Measurements from ENCODE around the gene KYNU.
"Not testable (repeated sequence)": the region's sequence is repeated elsewhere in the genome, so short reads cannot be mapped to it uniquely, and the experiment has no call there.

The KYNU gene

DNA sequence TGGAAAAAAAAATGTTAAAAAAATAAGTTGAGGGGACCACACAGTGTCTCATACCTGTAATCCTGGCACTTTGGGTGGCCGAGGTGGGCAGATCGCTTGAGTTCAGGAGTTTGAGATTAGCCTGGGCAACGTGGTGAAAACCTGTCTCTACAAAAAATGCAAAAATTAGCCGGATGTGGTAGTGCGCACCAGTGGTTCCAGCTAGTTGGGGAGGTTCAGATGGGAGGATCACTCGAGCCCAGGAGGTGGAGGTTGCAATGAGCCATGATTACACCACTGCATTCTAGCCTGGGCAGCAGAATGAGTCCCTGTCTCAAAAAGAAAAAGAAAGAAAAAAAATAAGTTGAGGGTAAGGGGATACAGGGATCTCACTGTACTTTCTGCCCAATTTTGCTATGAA is 6.1 kb upstream of the KYNU start:
- no peak for DNase-seq (ENCODE audit: low spot score)

DNA sequence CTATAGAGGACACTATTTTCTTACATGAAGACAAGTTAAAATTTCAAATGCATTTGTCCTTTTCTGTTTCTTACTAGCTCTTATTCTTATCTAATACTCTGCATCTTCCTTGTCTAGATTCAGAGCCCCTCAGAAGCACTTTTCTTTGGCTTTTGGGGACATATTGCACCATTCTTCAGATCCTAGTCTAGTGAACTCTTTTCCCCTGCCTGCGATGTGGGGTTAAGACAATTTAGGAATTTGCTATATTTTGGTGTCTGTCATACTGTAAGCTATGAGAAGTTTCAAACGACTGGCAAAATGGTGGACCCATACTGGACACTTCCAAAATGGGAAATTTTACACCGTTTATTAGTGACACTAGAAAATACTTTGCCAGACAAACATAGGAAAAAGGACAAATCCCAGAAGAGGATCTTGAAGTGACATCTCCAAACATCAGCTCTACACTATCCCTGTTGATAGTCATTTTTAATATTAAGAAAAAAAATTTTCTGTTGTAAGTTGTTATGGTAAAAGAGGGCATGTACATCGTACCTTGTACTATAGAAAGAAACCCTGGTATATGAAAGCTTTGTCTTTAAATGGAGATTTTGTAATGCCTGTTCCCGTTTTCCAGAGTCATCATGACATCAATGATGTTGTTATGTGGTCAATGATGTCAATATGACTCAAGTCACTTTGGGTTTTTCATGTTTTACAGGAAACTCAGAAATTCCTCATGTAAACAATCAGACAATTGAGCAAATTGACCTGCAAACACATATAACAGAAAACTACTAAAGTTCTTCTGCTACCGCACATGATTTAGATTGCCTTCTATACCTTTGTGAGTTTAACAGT is 4.4 kb upstream of the KYNU start:
- DNase-seq (ENCODE audit: low spot score), result peak; percentile 10

DNA sequence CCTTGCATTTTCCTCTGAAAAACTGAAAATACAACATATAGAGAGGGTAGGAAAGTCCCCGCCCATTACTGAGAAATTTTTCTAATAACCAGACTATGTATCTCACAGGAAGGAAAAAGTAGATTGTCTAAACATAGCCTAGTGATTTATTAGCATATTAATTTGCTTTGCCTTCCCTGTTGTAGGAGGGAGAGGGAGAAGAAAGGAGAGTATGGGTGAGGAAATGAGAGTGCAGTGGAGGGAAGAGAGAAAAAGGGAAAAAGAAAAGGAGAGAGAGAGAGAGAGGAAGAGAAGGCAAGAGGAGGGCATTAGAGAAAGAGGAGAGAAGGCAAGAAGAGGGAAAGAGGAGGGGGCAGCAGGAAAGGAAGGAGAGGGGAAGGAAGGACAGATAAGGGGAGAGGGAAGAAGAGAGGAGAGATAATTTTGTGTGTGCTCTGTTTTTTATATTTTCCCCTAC is 3.6 kb upstream of the KYNU start:
- no peak for DNase-seq (ENCODE audit: low spot score)

DNA sequence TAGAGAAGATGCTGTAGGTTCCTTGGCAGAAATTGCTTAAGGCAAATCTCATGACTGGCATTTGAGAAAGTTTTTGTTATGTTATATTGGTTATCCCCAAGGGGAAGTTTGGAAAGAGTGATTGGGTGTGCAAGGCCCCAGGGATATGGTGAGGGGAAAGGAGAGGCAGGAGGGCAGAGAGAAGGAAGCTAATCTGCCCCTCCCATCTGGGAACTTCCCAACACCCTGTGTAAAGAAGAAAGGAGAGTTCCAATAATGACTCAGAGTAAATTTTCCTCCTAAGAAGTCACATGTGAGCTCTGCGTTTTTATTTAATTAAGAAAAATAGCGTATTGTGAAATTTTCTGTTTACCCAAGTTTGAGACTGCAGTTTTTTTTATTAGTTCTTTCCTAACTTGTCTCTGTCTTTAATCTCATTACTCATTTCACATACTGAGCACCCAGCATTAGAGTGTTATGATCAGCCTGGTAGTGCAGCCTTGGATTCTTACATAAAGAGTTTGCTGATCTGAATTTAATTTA is 3.1 kb upstream of the KYNU start:
- peak; percentile 57 for DNase-seq (ENCODE audit: low spot score)

DNA sequence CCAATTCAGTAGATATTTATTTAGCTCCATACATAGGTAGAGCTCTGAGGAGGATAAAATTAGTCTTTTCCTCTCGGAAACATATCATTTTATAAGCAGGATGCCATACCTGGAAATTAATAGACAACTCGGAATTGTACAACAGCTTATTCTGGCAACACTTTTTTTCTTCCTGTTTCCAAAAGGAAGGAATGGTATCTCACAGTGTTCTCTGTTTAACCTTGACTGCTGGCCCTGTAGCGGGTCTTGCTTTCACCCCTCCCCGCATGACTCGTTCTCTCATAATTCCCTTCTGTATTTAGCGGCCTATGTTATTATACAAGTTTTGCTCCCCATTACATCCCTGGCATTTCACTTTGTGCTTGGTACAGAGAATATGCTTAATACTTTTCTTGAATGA is 2.5 kb upstream of the KYNU start:
- no peak for DNase-seq (ENCODE audit: low spot score)

DNA sequence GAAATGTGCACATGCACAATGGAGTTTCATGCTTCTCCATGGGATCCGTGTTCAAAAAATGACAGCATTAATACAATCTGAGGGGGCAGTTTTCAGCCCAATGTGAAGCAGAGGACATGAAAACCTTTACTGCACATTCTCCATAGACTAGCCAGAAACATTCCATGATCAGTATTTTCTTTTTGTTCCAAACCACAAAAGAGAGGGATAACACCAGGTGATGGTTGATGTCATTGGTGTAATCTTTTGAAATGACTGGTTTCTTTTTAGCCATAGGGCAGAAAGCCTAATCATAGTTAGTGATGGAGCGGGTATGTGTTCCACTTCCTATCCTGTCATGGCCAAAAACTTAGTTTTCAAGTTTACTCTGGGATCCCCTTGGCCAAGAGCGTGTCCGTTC is 1.8 kb upstream of the KYNU start:
- DNase-seq (ENCODE audit: low spot score), result no peak

DNA sequence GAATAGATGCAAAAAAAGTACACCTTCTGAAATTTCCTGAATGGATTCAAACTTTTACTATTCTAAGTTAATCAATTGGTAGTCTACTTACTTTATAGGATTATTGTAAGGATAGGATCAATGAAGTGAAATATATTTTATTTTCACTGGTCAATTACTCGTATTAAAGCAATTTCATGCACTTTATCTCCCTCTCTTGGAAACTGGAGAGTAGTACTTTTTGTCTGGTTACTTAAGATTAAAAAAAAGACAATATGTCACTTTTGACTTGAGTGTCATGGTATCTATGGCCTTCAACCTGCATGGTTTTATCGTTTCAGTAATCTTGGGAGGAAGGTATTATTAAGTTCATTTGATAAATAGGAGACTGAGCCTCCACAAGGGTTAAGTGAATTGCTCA is 1.0 kb upstream of the KYNU start:
- no peak for DNase-seq (ENCODE audit: low spot score)

DNA sequence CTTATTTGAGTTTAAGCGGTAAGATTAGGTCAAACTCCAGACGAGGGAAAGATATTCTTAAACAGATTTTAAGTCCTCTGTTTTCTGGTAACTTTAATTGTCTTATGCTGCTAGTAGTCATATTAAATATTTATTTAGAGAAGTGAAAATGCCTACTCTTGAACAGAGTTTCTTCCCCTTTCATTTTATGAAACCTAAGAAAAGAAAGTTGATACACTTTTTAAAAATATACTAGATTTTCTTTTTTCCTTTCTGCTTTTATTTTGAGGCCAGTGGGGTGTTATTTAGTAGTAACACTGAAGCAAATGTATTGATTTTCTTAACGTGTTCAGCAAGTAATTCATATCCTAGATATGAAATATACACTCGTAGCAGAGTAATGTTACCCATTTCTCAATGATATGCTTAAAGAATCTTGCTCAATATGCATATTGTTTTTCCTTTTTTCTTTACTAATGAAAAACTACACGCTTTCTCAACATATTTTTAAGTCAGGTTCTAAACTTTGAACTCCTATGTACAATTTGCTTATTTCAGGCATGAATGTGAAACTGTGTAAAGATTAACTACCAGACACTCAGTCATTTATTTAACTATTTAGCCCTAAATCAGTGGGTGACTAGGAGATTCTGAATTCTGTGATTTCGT is 691 bp downstream of the KYNU start:
- no peak for DNase-seq (ENCODE audit: low spot score)

DNA sequence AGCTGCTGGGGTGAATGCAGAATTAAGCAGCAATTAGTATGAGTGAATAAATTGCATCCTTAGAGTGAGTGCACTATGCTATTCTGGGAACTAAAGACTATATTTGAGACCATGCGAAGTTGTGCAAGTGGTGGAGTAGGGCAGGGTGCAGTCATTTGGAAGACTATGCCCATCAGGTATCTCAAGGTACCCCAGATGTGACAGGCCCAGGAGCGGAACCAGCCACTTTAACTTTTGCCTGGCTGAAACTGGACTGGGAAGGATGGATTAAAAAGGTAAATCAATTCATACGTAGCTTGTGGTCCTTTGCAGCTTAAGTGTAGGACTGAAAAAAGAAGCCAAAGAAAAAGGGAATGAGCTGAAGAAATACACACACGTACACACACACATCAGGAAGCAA is 1.7 kb downstream of the KYNU start:
- DNase-seq (ENCODE audit: low spot score), result no peak

DNA sequence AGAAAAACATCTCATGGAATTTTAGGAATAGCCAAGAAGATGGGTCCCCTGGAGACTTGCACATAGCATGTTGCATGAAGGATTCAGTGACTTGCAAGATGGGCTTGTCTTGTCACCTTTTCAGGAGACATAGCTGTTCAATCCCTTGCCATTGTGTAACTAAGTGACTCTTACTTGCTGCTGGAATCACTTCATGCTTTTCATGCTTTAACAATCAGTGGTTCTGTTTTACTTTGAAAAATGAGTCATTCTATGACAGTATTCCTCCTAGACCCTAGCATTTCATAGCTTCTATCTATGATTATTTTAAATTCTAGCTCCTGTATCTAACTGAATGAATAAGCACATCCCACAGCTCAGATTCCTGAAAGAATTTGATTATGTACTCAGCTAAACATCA is 2.8 kb downstream of the KYNU start:
- peak; percentile 26 for DNase-seq (ENCODE audit: low spot score)

DNA sequence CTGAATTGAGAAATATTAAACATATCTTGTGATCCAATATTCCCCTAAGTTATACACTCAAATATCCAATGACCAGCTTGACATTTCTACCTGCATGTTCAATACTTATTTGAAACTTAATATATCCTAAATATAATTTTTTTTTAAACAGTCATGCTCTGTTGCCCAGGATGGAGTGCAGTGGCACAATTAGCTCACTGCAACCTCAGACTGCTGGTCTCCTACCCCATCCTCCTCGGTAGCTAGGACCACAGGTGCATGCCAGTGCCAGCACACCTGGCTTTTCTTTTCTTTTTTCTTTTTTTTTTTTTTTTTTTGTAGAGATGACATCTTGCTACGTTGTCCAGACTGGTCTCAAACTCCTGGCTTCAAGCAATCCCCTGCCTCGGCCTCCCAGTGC is 4.2 kb downstream of the KYNU start:
- DNase-seq (ENCODE audit: low spot score), result no peak

DNA sequence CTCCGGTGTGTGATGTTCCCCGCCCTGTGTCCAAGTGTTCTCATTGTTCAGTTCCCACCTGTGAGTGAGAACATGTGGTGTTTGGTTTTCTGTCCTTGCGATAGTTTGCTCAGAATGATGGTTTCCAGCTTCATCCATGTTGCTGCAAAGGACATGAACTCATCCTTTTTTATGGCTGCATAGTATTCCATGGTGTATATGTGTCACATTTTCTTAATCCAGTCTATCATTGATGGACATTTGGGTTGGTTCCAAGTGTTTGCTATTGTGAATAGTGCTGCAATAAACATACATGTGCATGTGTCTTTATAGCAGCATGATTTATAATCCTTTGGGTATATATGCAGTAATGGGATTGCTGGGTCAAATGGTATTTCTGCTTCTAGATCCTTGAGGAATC is 5.0 kb downstream of the KYNU start:
- DNase-seq (ENCODE audit: low spot score), result not testable (repeated sequence)

DNA sequence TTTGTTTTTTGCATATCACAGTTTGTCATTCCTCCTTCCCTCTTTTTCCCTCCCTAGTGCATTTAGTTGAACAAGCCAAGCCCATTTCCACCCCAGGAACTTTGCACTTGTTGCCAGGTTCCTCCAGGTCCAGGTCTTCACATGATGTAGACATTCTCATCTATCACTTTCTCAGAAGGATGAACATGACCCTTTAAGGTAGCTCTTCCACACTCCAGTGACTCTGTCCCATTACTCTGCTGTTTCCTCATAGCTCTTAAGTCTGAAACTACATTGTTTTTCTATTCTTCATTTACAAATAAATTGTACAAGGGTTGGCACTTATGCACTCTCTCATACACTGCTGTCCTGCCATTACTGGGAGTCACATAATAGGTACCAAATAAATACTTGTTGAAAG is 6.1 kb downstream of the KYNU start:
- DNase-seq (ENCODE audit: low spot score), result no peak

DNA sequence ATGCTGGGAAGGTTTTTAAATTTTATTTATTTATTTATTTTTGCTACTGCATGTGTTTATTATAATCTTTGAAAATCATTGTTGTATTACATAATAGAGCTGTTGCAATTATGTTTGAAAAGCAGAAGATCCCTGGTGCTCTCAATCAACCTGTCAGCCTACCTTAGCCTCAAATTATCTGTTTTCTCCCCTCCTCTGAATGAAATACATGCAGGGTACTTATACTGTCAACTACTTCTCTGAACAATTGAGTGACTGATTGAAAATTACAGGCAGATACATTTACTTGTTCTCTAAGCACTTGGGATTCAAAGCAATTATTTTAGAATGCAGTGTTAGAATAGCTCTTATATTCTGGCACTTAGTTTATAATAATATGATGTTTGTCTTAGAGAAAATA is 8.1 kb downstream of the KYNU start:
- DNase-seq (ENCODE audit: low spot score), result no peak

DNA sequence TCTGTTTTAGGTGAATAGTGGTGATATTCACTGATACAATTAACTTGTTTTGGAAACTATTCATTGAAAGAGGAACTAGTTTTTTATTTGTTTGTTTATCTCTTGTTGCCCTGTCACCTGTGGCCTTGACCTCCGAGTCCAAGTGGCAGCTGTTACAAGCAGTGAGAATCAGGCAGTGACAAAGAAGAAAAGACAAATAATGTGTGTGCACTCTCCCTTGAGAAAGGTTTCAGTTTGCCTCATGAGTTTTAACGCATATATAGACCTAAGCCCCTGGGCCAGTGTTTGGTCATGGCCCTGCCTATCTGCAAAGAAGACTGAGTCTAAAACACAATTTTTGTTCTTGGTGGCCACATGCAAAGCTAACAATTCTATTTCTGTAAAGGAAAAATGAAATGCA is 15.3 kb downstream of the KYNU start:
- DNase-seq (ENCODE audit: low spot score), result no peak

DNA sequence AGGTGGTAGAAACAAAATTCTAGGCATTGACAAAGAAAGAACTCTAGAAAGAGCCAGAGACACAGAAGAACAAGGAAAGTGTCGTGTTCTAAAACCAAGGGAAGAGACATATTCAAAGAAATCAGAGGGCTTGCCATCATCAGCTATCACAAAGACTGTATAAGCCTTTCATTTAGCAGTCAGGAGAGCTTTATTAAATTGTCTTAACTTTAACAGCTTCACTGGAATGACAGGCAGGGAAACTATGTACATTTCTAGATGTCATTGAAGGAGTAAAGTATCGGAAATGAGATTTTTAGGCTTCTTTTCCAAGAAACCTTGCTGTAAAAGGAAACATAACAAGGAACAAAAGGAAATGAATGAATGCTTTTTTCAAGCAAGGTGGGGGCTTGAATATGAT is 15.8 kb downstream of the KYNU start:
- no peak for DNase-seq (ENCODE audit: low spot score)

DNA sequence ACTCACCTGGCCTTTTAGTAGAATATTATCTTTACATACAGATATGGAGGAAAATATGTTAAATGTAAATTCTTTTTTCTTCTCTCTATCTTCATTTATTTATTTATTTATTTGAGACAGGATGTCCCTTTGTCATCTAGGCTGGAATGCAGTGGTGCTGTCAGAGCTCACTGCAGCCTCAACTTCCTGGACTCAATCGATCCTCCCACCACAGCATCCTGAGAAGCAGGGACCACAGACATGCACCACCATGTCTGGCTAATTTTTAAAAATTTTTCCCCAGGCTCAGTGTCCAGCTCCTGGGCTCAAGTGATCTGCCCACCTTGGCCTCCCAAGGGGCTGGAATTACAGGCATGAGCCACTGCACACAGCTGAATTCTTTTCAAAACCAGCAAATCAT is 20.3 kb downstream of the KYNU start:
- DNase-seq (ENCODE audit: low spot score), result no peak

DNA sequence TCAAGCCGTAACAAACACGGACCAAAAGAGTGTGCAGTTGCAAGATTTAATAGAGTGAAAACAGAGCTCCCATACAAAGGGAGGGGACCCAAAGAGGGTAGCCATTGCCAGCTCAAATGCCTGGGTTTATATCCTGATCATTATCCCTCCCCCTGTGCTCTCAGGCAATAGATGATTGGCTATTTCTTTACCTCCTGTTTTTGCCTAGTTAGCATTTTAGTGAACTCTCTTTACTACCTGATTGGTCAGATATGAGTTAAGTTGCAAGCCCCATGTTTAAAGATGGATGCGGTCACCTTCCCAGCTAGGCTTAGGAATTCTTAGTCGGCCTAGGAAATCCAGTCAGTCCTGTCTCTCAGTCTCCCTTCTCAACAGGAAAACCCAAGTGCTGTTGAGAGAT is 22.9 kb downstream of the KYNU start:
- not testable (repeated sequence) for DNase-seq (ENCODE audit: low spot score)

DNA sequence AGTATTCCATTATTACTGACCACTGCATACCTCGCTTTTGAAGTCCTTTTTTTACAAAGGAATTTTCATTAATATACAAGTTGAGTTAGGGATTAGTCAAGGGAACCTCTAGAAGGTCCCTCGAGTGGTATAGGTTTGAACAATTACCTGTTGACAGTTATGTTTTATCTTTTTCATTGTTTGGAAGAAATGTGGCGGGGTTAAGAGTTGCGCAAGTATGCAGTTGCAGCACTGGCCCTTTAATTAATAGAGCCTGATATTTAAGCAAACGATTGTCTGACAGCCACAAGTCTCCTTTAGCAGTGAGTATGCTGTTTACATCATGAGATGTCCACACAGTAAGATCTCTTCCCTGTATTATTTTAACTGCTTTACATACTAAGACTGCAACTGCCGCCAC is 24.3 kb downstream of the KYNU start:
- DNase-seq (ENCODE audit: low spot score), result no peak

DNA sequence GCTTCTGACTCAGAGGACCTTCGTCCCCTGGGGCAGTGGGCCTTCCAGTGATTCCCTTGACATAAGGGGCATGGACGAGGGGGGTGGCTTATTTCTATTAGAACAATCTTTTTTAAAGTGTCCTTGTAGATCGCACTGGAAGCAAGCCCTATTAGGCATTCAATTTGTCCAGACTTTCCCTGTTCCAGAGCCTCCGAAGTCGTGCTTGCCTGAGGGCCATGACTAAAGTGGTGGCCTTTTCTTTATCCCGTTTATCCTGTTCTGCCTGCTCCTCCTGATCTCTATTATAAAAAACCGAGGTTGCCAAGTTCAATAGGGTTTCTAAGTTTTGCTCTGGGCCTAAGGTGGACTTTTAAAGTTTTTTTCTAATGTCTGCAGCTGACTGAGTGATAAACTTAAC is 26.3 kb downstream of the KYNU start:
- not testable (repeated sequence) for DNase-seq (ENCODE audit: low spot score)

DNA sequence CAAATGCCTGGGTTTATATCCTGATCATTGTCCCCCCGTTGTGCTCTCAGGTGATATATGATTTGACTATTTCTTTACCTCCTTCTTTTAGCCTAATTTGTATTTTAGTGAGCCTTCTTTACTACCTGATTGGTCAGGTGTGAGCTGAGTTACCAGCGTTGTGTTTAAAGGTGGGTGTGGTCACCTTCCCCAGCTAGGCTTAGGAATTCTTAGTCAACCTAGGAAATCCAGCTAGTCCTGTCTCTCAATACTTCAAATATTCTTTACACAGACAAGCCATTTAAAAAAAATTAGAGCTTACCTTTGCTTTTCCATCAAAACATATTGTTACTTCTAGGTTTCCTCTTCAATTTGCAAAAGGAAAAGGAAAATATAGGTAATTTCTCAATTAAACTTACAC is 30.2 kb downstream of the KYNU start:
- no peak for DNase-seq (ENCODE audit: low spot score)

DNA sequence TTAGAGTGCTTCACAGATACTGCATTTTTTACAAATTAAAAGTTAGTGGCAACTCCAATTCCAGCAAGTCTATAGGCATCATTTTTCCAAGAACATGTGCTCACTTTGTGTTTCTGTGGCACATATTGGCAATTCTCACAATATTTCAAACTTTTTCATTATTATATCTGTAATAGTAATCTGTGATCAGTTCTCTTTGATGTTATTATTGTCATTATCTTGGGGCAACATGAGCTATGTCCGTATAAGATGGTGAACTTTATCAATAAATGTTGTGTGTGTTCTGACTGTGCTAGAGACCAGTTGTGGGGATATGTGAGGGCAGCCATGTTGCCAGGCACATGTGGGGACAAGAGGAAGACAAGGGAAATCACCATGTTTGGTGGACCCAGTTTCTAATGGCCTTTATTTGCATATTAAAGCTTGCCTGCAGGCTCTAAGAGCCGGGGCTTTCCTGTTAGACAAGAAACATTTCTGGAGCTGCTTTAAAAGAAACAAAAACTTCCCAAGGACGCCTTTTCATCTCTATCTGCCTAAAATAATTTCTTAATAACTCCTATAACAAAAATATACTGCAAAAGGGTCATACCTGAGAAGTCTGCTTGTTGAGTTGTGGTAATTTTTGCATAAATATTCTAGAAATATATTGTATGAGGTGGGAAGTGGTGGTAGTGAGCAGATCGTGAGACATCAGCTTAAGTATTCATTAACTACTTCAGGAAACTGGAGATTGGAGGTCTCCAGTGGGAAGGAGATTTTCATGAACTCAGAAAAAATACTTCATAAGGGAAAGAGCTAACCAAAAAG is 37.2 kb downstream of the KYNU start:
- DNase-seq (ENCODE audit: low spot score), result no peak

DNA sequence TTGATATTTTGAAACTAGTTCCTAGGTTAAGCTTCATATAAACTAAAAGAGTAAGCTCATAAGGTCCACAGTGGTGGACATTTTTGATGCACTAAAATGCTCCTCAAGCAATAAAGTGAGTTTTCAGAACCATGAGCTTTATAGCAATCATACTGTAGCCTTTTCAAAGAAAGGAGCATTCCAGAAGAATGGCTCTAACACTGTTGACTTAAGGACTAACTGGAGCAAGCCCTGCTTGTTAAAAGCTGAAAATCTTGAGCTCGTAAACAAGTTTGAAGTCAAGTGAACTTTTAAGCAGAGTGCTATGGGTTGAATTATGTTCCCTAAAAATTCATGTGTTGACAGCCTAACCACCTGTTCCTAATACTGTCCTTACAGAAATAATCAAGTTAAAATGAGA is 38.0 kb downstream of the KYNU start:
- no peak for DNase-seq (ENCODE audit: low spot score)

Data from AG08395 (cell line).